Activated B cell treated with CpG ODN at 0.5 μM for 24 hours (primary cell): Measurements from ENCODE around the gene IFNE. TPM values are rescaled to one million over a fixed set of nuclear protein-coding genes. Genes with fewer than 3 reads are reported as not detected.

ENCODE experiments used
- ATAC-seq: fragments of 200-7000 bp; cut with Tn5 transposase; one replicate; pipeline ENCODE4 v1.10.0; 2021; ENCODE audit warnings: low read depth, mild to moderate bottlenecking, moderate library complexity
- CTCF ChIA-PET: fragments of 350-600 bp; sonication (Branson Sonifier 250); formaldehyde crosslinking; loops from one replicate; lab custom pipeline; 2021; ENCODE audit warnings: antibody characterized with exemption; lab: Charles Lee
- POLR2A ChIA-PET: fragments of 350-600 bp; sonication (Branson Sonifier 250); formaldehyde crosslinking; loops from one replicate; lab custom pipeline; 2021; ENCODE audit warnings: antibody characterized with exemption; lab: Charles Lee
- DNase-seq: peaks from one replicate; pipeline ENCODE4 v3.0.0; 2022
- H3K27ac Mint-ChIP-seq: one replicate; pipeline ENCODE4 v1.8.0; 2020; ENCODE audit warnings: mixed read lengths
- H3K27me3 Mint-ChIP-seq: one replicate; pipeline ENCODE4 v1.8.0; 2021; ENCODE audit warnings: mixed read lengths
- H3K36me3 Mint-ChIP-seq: one replicate; pipeline ENCODE4 v1.8.0; 2021; ENCODE audit warnings: low read depth, mixed read lengths
- H3K4me1 Mint-ChIP-seq: one replicate; pipeline ENCODE4 v1.8.0; 2021; ENCODE audit warnings: mixed read lengths
- H3K4me3 Mint-ChIP-seq: one replicate; pipeline ENCODE4 v1.8.0; 2020; ENCODE audit warnings: mild to moderate bottlenecking, mixed read lengths
- H3K9me3 Mint-ChIP-seq: one replicate; pipeline ENCODE4 v1.8.0; 2020; ENCODE audit warnings: mixed read lengths
- CTCF ChIP-seq: fragments of 200-600 bp; IDR thresholded peaks from one replicate; pipeline ENCODE4 v1.8.0; 2022; ENCODE audit warnings: antibody characterized with exemption, mild to moderate bottlenecking
- intact Hi-C: fragments of 100-400 bp; cut with micrococcal nuclease; formaldehyde crosslinking; loops from one replicate; pipeline ENCODE4 v1.15.1; 2024
- total RNA-seq: library from RNA; stranded (reverse); gene quantifications from 2 replicates; pipeline ENCODE4 v1.2.3, GENCODE V29; 2022

IFNE gene
- total RNA-seq, 1 donor from 2014 or later, result not detected

GRCh38 chr9:21432672-21433425 is 49.3 kb downstream of the IFNE start:
- POLR2A ChIA-PET, result interaction anchor here (1.2 kb wide), 1 partner anchor 11 kb away, joined by 5 read pairs; no protein-coding TSS in a partner anchor
- no peak for TF ChIP-seq CTCF
- intact Hi-C loops, result loop anchor here (1.0 kb wide), 2 partner anchors 11 to 52 kb away; no protein-coding TSS in a partner anchor
- CTCF ChIA-PET, result interaction anchor here (0.9 to 1.7 kb wide), 5 partner anchors 11 to 106 kb away, joined by 3 to 7 read pairs (median 3); no protein-coding TSS in a partner anchor
- no peak overlapping the region for H3K4me3 Mint-ChIP-seq
- H3K27me3 Mint-ChIP-seq, result peaks cover 50% of the 10 kb centered on the region
- ATAC-seq, result no peak
- H3K27ac Mint-ChIP-seq, result no peak overlapping the region
- no peak for DNase-seq
- peaks cover 19% of the 10 kb centered on the region for H3K4me1 Mint-ChIP-seq
- H3K36me3 Mint-ChIP-seq, result no peaks in the 10 kb centered on the region
- no peaks in the 10 kb centered on the region for H3K9me3 Mint-ChIP-seq

Other genes with a start within 250 kb of the IFNE start
- gene IFNA14, start 242.3 kb downstream of the IFNE start, total RNA-seq, result not detected in 2 replicates
- not detected in 2 replicates for gene IFNA5, start 177.0 kb downstream of the IFNE start, total RNA-seq
- gene KLHL9, start 146.9 kb downstream of the IFNE start, total RNA-seq, result 13.1 and 13.8 TPM in 2 replicates
- not detected in 2 replicates for gene IFNA6, start 131.4 kb downstream of the IFNE start, total RNA-seq
- gene IFNA13, start 114.3 kb downstream of the IFNE start, total RNA-seq, result not detected in 2 replicates
- not detected in 2 replicates for gene IFNA2, start 96.9 kb downstream of the IFNE start, total RNA-seq
- not detected in 2 replicates for gene IFNA8, start 73.2 kb downstream of the IFNE start, total RNA-seq
- gene IFNA1, start 41.9 kb downstream of the IFNE start, total RNA-seq, result not detected in 2 replicates